PC-3 (cell line): Measurements from ENCODE around the gene SAMM50. TPM values are rescaled to one million over a fixed set of nuclear protein-coding genes. Genes with fewer than 3 reads are reported as not detected.

ENCODE experiments used
- ATAC-seq: fragments of 200-7000 bp; cut with Tn5 transposase; 2 replicates; pipeline ENCODE4 v1.9.1; 2020; ENCODE audit warnings: mild to moderate bottlenecking, moderate library complexity
- BruUV-seq: library from RNA; stranded (reverse); fragments of 400-500 nt; replicated peaks from 2 replicates; lab custom pipeline; 2021; lab: Mats Ljungman, UMichigan
- CTCF ChIA-PET: fragments of 300-600 bp; sonication (Branson Sonifier 250); formaldehyde crosslinking; loops from one replicate; lab custom pipeline; 2022; ENCODE audit warnings: antibody characterized with exemption; lab: Charles Lee
- POLR2A ChIA-PET: fragments of 300-600 bp; sonication (Branson Sonifier 250); formaldehyde crosslinking; loops from one replicate; lab custom pipeline; 2022; ENCODE audit warnings: antibody characterized with exemption; ENCODE audit not compliant: unreplicated experiment; lab: Charles Lee
- DNase-seq: peaks from one replicate; pipeline ENCODE4 v3.0.0-alpha.2; 2015
- H2AFZ ChIP-seq: fragments of 300-600 bp; sonication (generic); 2 replicates; pipeline ENCODE4 v1.6.0; 2016; ENCODE audit warnings: antibody characterized with exemption, low read length
- H3F3A ChIP-seq: fragments of 300-600 bp; sonication (generic); one replicate; pipeline ENCODE4 v1.6.0; 2017; ENCODE audit warnings: antibody characterized with exemption, low read length, control low read depth, mild to moderate bottlenecking; ENCODE audit not compliant: unreplicated experiment
- H3K27ac ChIP-seq: fragments of 300-600 bp; sonication (generic); 2 replicates; pipeline ENCODE4 v1.5.1; 2016; ENCODE audit warnings: mild to moderate bottlenecking, low read length
- H3K27me3 ChIP-seq: fragments of 300-600 bp; sonication (generic); 2 replicates; pipeline ENCODE4 v1.6.1; 2016; ENCODE audit warnings: low read length, mixed read lengths
- H3K36me3 ChIP-seq: fragments of 300-600 bp; sonication (generic); 2 replicates; pipeline ENCODE4 v1.6.1; 2016; ENCODE audit warnings: low read depth, mixed run types, low read length, mixed read lengths
- H3K4me1 ChIP-seq: fragments of 300-600 bp; sonication (generic); 2 replicates; pipeline ENCODE4 v1.5.1; 2016; ENCODE audit warnings: low read length; ENCODE audit not compliant: insufficient read depth
- H3K4me2 ChIP-seq: fragments of 300-600 bp; sonication (generic); 2 replicates; pipeline ENCODE4 v1.6.0; 2016; ENCODE audit warnings: low read length
- H3K4me3 ChIP-seq: fragments of 300-600 bp; sonication (generic); 2 replicates; pipeline ENCODE4 v1.5.1; 2016; ENCODE audit warnings: mild to moderate bottlenecking, low read length, mixed read lengths
- H3K79me2 ChIP-seq: fragments of 300-600 bp; sonication (generic); 2 replicates; pipeline ENCODE4 v1.6.1; 2017; ENCODE audit warnings: low read length, mixed read lengths
- H3K9ac ChIP-seq: fragments of 300-600 bp; sonication (generic); 2 replicates; pipeline ENCODE4 v1.6.0; 2016; ENCODE audit warnings: mild to moderate bottlenecking, low read length
- H3K9me2 ChIP-seq: fragments of 300-600 bp; sonication (generic); replicated peaks from 2 replicates; pipeline ENCODE4 v1.6.1; 2016; ENCODE audit warnings: mixed run types, low read length, mixed read lengths
- H3K9me3 ChIP-seq: fragments of 300-600 bp; sonication (generic); 2 replicates; pipeline ENCODE4 v1.6.1; 2016; ENCODE audit warnings: low read length, mixed read lengths
- H4K20me1 ChIP-seq: fragments of 300-600 bp; sonication (generic); 2 replicates; pipeline ENCODE4 v1.6.1; 2016; ENCODE audit warnings: low read length, mixed read lengths
- EZH2 ChIP-seq: fragments of 300-600 bp; sonication (generic); IDR thresholded peaks from one replicate; pipeline ENCODE4 v1.6.1; 2017; ENCODE audit warnings: antibody characterized with exemption, mild to moderate bottlenecking, low read length; ENCODE audit not compliant: unreplicated experiment
- EZH2phosphoT487 ChIP-seq: fragments of 300-600 bp; sonication (generic); IDR thresholded peaks from 2 replicates; pipeline ENCODE4 v1.6.1; 2018; ENCODE audit warnings: mild to moderate bottlenecking, antibody characterized with exemption, low read length, borderline replicate concordance
- intact Hi-C: fragments of 100-400 bp; cut with micrococcal nuclease; formaldehyde crosslinking; loops from 2 replicates; pipeline ENCODE4 v1.9.0; 2023
- total RNA-seq: library from RNA; depleted of rRNA; stranded (reverse); fragments of >200 nt; gene quantifications from 2 replicates; pipeline ENCODE4 v1.2.3, GENCODE V29; 2014
- TF ChIP-seq, protein P1 (sequence below): fragments of 300-600 bp; sonication (generic); conservative IDR thresholded peaks from 2 replicates; pipeline ENCODE4 v1.5.1; 2017; ENCODE audit warnings: antibody characterized with exemption, low read depth, mild to moderate bottlenecking, low read length

SAMM50 gene
- total RNA-seq, 1 experiment from 2014 or later, result 34.5 TPM

DNA sequence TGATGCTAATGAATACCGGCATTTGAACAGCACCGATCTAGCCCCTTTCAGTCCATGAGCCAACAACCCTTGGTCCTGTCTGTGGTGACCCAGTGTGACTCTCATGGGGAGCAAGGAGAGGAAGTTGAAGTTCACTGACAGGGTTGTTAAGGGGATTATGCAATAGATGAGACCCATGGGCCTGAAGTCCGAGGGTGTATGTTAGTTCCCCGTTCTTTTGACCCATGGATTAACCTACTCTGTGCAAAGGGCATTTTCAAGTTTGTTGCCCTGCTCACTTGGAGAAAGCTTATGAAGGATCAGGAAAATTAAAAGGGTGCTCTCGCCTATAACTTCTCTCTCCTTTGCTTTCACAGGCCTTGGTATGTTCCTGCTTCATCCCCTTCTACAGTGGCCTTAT is 26.8 kb upstream of the SAMM50 start:
- no peak for DNase-seq
- no peaks in the 10 kb centered on the region for H3K9me3 ChIP-seq

DNA sequence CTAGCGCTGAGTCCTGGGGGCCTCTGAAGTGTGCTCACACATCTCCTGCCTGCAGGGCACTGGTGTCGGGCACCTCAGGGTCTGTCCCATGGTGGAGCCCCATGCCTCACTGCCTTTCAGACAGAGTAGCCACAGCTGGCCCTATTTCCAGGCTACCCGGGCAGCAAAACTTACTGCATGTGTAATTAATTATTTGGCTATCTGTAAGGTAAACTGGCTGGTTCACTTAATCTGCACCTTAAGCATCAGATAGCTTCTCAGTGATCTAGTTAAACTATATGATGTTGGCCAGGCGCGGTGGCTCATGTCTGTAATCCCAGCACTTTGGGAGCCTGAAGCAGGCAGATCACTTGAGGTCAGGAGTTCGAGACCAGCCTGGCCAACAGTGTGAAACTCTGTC is 26.3 kb upstream of the SAMM50 start:
- Histone ChIP-seq H3K36me3 (no peaks in the 10 kb centered on the region), H3K9ac (no peak overlapping the region), H3K27me3 (no peaks in the 10 kb centered on the region), H3K4me1 (no peaks in the 10 kb centered on the region), H3K9me3 (no peaks in the 10 kb centered on the region), H3K4me3 (no peak overlapping the region), H3F3A (no peaks in the 10 kb centered on the region), H3K79me2 (no peaks in the 10 kb centered on the region), H2AFZ (no peak overlapping the region), H3K27ac (no peak overlapping the region), H3K4me2 (no peak overlapping the region), H3K9me2 (no peaks in the 10 kb centered on the region), H4K20me1 (no peaks in the 10 kb centered on the region)
- POLR2A ChIA-PET, result no interaction called here
- CTCF ChIA-PET, result no interaction called here
- ATAC-seq, result no peak
- no TSS peak for BruUV-seq
- no peak for DNase-seq
- no peak for TF ChIP-seq EZH2phosphoT487
- TF ChIP-seq EZH2, result no peak
- TF ChIP-seq, protein P1, sequence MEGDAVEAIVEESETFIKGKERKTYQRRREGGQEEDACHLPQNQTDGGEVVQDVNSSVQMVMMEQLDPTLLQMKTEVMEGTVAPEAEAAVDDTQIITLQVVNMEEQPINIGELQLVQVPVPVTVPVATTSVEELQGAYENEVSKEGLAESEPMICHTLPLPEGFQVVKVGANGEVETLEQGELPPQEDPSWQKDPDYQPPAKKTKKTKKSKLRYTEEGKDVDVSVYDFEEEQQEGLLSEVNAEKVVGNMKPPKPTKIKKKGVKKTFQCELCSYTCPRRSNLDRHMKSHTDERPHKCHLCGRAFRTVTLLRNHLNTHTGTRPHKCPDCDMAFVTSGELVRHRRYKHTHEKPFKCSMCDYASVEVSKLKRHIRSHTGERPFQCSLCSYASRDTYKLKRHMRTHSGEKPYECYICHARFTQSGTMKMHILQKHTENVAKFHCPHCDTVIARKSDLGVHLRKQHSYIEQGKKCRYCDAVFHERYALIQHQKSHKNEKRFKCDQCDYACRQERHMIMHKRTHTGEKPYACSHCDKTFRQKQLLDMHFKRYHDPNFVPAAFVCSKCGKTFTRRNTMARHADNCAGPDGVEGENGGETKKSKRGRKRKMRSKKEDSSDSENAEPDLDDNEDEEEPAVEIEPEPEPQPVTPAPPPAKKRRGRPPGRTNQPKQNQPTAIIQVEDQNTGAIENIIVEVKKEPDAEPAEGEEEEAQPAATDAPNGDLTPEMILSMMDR, result no peak
- intact Hi-C loops, result no loop called here

More for the DNA sequence above, 26.8 kb upstream of the SAMM50 start:
- Histone ChIP-seq H3K9me2 (no peaks in the 10 kb centered on the region), H3K4me1 (no peaks in the 10 kb centered on the region), H3K27me3 (no peaks in the 10 kb centered on the region), H3F3A (no peaks in the 10 kb centered on the region), H3K27ac (no peak overlapping the region), H3K4me3 (no peak overlapping the region), H4K20me1 (no peaks in the 10 kb centered on the region), H3K36me3 (no peaks in the 10 kb centered on the region), H3K4me2 (no peak overlapping the region), H3K9ac (no peak overlapping the region), H2AFZ (no peak overlapping the region), H3K79me2 (no peaks in the 10 kb centered on the region)
- ATAC-seq, result no peak
- intact Hi-C loops, result no loop called here
- ChIA-PET POLR2A (no interaction called here), CTCF (no interaction called here)
- TF ChIP-seq, protein P1, result no peak
- BruUV-seq, result no TSS peak

DNA sequence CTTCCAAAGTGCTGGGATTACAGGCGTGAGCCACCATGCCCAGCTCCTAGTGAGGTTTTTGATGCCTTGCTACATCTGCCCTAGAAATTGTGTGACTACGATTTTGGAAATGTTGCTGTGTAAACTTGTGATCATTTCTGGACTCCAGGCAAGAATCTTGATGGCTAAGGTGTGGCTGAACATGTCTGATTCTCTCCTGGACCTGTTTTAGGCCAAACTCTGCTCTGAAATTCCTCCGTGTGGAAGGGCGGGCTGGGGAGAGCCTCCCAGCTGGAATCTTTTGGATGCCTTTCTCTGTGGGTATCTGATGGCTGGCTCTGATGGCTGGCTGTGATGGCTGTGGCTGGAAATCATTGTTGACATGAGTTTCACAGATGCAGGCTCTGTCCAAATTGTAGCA is 23.5 kb upstream of the SAMM50 start:
- no peaks in the 10 kb centered on the region for H3K9me3 ChIP-seq
- no peak overlapping the region for H2AFZ ChIP-seq
- no peaks in the 10 kb centered on the region for H4K20me1 ChIP-seq
- no peaks in the 10 kb centered on the region for H3K79me2 ChIP-seq
- TF ChIP-seq EZH2 (no peak), EZH2phosphoT487 (no peak)
- TF ChIP-seq, protein P1, result no peak
- no peak overlapping the region for H3K4me3 ChIP-seq
- intact Hi-C loops, result no loop called here
- DNase-seq, result no peak
- no peaks in the 10 kb centered on the region for H3K27me3 ChIP-seq
- no peak overlapping the region for H3K4me2 ChIP-seq
- POLR2A ChIA-PET, result no interaction called here
- no peaks in the 10 kb centered on the region for H3F3A ChIP-seq
- no peaks in the 10 kb centered on the region for H3K36me3 ChIP-seq
- H3K9ac ChIP-seq, result no peak overlapping the region
- no peaks in the 10 kb centered on the region for H3K9me2 ChIP-seq
- no peaks in the 10 kb centered on the region for H3K4me1 ChIP-seq
- CTCF ChIA-PET, result no interaction called here
- ATAC-seq, result no peak
- BruUV-seq, result no TSS peak
- no peak overlapping the region for H3K27ac ChIP-seq
